Spinal cord (tissue), 10 donors: ENCODE results near the gene C22orf42. TPM values are rescaled to one million over a fixed set of nuclear protein-coding genes. Genes with fewer than 3 reads are reported as not detected.
"Not testable (repeated sequence)": the region's sequence is repeated elsewhere in the genome, so short reads cannot be mapped to it uniquely, and the experiment has no call there.

Experiments
- DNase-seq, 6 donors: peaks; one replicate each; pipeline versions ENCODE4 v3.0.0 to v3.0.0-alpha.2; 2013 to 2015; ENCODE audit warnings: low spot score in 6 of 6, low read depth in 4 of 6
- H3K27ac ChIP-seq: one replicate; pipeline ENCODE4 v1.5.1; 2013; ENCODE audit warnings: low read depth, low read length, control low read depth
- H3K27me3 ChIP-seq: one replicate; pipeline ENCODE4 v1.6.1; 2013; ENCODE audit warnings: low read length; ENCODE audit not compliant: control insufficient read depth, insufficient read depth
- H3K36me3 ChIP-seq: one replicate; pipeline ENCODE4 v1.6.1; 2013; ENCODE audit warnings: low read length; ENCODE audit not compliant: control insufficient read depth, insufficient read depth
- H3K4me1 ChIP-seq: one replicate; pipeline ENCODE4 v1.6.1; 2013; ENCODE audit warnings: low read length; ENCODE audit not compliant: control insufficient read depth, insufficient read depth
- H3K4me3 ChIP-seq: one replicate; pipeline ENCODE4 v1.5.1; 2013; ENCODE audit warnings: low read depth, low read length, control low read depth
- H3K9me3 ChIP-seq: one replicate; pipeline ENCODE4 v1.6.1; 2013; ENCODE audit warnings: low read length; ENCODE audit not compliant: control insufficient read depth, insufficient read depth
- WGBS: methylation state at CpG from one replicate; pipeline ENCODE4 v1.1.5; 2013; ENCODE audit warnings: missing lambda C conversion rate; ENCODE audit not compliant: insufficient coverage; 5-methylcytosine and 5-hydroxymethylcytosine counted together
- polyA plus RNA-seq, 2 donors: library from polyadenylated mRNA; unstranded; fragments of 120-200 nt; gene quantifications; one replicate each; pipeline ENCODE4 v1.2.1, GENCODE V29; 2013; ENCODE audit not compliant: insufficient read length in 2 of 2
- total RNA-seq, 2 donors: library from RNA; depleted of rRNA in 1 of 2; stranded (reverse); fragments of 120-200 nt in 1 of 2; fragments of >200 nt in 1 of 2; gene quantifications; one replicate each; pipeline versions ENCODE4 v1.2.3 to v1.2.4, GENCODE V29; 2013 to 2014
- donor health status: healthy.

The C22orf42 gene
- total and polyA plus RNA-seq, 4 donors = 1.8 to 5.8 (median 3.4) TPM

DNA sequence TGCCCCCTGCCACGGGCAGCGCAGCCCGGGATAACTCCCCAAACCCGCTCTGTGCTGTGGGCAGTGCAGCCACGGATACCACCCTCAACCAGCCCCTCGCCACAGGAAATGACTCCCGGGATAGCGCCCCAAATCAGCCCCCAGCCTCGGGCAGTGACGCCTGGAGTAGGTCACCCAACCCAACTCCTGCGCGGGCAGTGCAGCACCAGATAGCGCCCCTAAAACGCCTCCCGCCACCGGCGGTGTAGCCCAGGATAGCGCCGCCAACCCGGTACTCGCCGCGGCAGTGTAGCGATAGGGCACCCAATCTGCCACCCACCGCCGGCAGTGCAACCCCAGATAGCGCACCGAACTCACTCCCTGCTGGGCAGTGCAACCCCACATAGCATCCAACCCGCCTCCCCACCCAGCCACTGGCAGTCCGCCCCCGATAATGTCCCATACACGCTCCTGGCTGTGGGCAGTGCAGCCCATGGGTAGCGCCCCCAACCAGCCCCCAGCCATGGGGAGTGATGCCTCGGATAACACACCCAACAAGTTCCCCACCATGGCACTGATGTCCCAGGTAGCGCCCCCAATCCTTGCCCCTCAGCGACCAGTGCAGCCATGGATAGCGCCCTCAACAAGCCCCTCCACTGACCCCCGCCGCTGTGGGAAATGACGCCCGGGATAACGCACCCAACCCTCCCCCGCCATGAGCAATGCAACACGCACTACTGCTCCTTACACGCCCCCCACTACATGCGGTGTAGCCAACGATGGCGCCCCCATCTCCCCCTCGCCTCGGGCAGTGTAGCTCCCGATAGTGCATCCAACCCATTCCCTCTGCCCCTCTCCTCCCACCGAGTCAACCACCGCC is 44.3 kb upstream of the C22orf42 start:
- Histone ChIP-seq H3K4me3 (peak overlapping the region; percentile 21), H3K9me3 (no peaks in the 10 kb centered on the region), H3K4me1 (peaks cover 51% of the 10 kb centered on the region), H3K27ac (no peak overlapping the region), H3K27me3 (peaks cover 18% of the 10 kb centered on the region), H3K36me3 (no peaks in the 10 kb centered on the region)
- DNase-seq = peak in 1 of 6 donors; percentile 35
- WGBS = 33% methylated on average over 52 of the region's 53 CpGs

DNA sequence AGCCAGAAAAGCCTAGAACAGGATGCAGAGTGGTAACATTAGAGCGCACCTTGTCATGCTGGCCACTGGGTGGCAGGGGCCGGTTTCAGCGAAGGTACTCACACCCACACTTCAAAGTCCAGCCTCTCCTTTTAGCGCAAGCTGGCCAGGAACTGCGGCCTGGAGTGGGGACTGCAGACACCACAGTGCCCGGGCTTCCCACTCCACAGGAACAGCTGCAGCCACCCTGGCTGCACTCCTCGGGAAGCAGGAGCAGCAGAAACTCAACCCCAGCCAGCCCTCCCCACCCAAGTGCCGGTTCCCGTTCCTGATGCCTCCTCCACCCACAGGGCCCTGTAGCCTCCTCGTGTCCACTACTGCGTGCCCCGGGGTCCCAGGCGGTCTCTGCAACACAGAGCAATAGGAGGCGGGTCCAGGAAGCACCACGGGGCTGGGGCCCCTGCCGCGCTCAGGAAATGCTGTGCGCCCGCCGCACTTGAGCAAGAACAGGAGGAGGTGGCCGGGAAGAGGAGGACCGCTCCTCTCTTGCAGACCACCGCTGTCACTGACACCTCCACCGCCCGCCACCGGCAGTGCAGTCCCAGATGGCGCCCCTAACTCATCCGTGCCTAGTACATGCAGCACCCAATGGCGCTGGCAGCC is 43.6 kb upstream of the C22orf42 start:
- 11% methylated on average over 28 of the region's 29 CpGs for WGBS
- peak overlapping the region; percentile 2 for H3K4me3 ChIP-seq
- H3K4me1 ChIP-seq = peaks cover 51% of the 10 kb centered on the region
- H3K36me3 ChIP-seq = no peaks in the 10 kb centered on the region
- H3K9me3 ChIP-seq = no peaks in the 10 kb centered on the region
- peak in 4 of 6 donors; percentile 13 to 91 (median 45) for DNase-seq
- peaks cover 18% of the 10 kb centered on the region for H3K27me3 ChIP-seq
- no peak overlapping the region for H3K27ac ChIP-seq

DNA sequence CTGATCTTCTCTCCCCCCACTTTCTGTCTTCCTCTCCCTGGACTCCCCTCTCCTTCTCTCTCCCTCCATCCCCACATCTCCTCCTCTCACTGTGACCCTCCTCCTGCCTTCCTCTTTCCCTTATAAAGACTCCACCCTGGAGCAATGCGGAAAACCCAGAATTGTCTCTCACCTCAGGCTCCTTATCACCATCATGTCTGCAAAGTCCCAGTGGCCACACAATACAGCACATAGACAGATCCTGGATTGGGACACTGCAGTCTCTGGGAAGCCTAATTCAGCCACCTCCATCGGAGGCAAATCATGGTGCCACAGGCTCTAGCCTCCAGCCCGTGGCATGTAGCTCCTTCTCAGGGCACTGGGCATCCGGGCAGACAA is 43.0 kb upstream of the C22orf42 start:
- peaks cover 49% of the 10 kb centered on the region for H3K4me1 ChIP-seq
- H3K4me3 ChIP-seq = peak overlapping the region; percentile 2
- WGBS = 42% methylated on average over 4 of the region's 4 CpGs
- H3K9me3 ChIP-seq = no peaks in the 10 kb centered on the region
- H3K36me3 ChIP-seq = no peaks in the 10 kb centered on the region
- no peak overlapping the region for H3K27ac ChIP-seq
- H3K27me3 ChIP-seq = peaks cover 18% of the 10 kb centered on the region
- DNase-seq = no peak

DNA sequence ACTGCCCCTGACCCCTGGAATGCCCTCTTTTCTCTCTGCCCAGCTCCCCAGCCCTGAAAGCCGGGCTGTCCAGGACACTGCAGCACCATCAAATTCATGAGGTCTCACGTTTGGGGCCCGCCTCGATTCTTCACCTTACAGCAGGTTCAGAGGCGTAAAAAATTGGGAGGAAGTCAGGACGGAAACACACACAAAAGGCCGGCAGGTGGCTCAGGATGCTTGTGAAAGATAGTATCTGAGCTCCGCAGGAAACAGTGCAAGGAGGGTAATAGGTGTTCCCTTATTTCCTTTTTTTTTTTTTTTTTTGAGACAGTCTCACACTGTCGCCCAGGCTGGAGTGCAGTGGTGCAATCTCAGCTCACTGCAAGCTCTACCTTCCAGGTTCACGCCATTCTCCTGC is 41.6 kb upstream of the C22orf42 start:
- Histone ChIP-seq H3K4me3 (no peak overlapping the region), H3K9me3 (no peaks in the 10 kb centered on the region), H3K4me1 (peaks cover 38% of the 10 kb centered on the region), H3K36me3 (no peaks in the 10 kb centered on the region), H3K27ac (no peak overlapping the region), H3K27me3 (peaks cover 18% of the 10 kb centered on the region)
- no peak for DNase-seq
- 79% methylated on average over 4 of the region's 10 CpGs for WGBS

DNA sequence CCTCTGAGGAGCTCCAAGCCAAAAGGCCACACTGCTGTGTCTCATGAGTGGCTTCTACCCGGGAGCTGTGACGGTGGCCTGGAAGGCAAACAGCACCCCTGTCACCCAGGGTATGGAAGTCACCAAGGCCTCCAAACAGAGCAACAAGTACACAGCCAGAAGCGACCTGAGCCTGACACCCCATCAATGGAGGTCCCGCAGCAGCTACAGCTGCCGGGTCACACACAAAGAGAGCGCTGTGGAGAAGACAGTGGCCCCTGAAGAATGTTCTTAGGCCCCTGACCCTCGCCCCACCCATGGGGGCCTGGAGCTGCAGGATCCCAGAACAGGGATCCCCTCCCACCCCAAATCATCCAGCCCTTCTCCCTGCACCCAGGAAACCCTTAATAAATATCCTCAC is 40.9 kb upstream of the C22orf42 start:
- H3K4me3 ChIP-seq = no peak overlapping the region
- H3K27me3 ChIP-seq = peaks cover 18% of the 10 kb centered on the region
- no peaks in the 10 kb centered on the region for H3K9me3 ChIP-seq
- H3K36me3 ChIP-seq = no peaks in the 10 kb centered on the region
- peaks cover 32% of the 10 kb centered on the region for H3K4me1 ChIP-seq
- 73% methylated on average over 7 of the region's 7 CpGs for whole genome bisulfite sequencing
- H3K27ac ChIP-seq = no peak overlapping the region
- no peak for DNase-seq

DNA sequence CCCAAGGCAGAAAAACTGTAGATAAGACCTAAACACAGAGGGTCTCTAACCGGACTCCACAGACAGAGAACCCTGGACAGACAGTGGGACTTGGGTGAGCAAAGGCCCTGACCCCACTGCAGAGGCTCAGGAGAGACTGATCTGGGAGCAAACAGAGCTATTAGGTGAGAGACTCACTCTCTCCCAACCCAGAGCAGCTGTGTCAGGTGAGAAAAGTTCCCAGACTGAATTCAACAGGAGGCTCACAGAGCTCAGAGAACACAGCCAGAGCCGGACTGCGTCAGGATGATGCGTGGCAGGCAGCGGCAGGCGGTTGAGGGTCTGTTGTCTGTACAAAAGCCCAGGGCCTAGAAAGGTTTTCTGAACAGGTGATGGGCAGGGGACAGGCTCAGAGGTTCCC is 40.2 kb upstream of the C22orf42 start:
- Histone ChIP-seq H3K4me3 (no peak overlapping the region), H3K4me1 (peaks cover 26% of the 10 kb centered on the region), H3K27me3 (peaks cover 15% of the 10 kb centered on the region), H3K36me3 (no peaks in the 10 kb centered on the region), H3K9me3 (no peaks in the 10 kb centered on the region), H3K27ac (no peak overlapping the region)
- WGBS = 99% methylated on average over 6 of the region's 6 CpGs
- no peak for DNase-seq

DNA sequence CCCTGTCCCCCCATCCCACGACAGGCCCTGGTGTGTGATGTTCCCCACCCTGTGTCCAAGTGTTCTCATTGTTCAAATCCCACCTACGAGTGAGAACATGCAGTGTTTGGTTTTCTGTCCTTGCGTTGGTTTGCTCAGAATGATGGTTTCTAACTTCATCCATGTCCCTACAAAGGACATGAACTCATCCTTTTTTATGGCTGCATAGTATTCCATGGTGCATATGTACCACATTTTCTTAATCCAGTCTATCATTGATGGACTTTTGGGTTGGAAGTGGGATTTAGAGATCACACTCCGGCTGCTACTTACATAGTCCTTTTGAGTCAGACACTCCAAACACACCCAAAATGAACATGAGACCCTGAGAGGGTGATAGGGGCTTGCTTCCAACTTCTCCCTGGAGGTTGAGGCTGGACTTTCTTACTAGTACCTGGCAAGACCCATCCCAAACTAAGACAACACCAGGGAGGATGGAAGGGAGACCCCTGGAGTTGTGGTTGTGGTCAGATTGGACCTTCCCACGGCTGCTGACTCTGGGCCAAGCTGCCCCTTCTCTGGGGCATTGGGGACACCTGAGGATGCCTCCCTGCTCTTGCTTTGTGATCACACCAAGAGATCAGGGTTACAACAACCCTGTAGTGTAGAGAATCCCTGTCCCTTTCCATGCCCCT is 38.6 kb upstream of the C22orf42 start:
- not testable (repeated sequence) for H3K36me3 ChIP-seq, H3K4me3 ChIP-seq, H3K9me3 ChIP-seq, H3K4me1 ChIP-seq, DNase-seq, H3K27me3 ChIP-seq, H3K27ac ChIP-seq
- WGBS = no CpG with 5 or more reads among the region's 5 CpGs

DNA sequence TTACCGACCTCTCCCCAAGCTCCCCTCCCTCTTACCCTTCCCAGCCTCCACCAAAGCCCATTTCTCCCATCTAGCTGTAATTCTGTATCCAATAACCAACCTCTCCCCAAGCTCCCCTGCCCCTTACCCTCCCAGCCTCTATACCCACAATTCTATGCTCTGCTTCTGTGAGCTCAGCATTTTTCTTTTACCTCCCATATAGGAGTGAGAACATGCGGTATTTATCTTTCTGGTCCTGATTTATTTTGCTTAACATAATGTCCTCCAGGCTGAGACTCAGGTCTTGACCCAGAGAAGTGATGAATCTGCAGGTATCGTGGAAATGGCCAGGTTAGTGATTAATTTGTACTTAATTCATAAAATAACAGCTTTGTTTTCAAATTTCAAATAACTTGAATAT is 36.8 kb upstream of the C22orf42 start:
- not testable (repeated sequence) for H3K4me1 ChIP-seq, H3K27me3 ChIP-seq, H3K27ac ChIP-seq, H3K36me3 ChIP-seq, H3K9me3 ChIP-seq, H3K4me3 ChIP-seq, DNase-seq
- 63% methylated on average over 1 of the region's 3 CpGs for WGBS

DNA sequence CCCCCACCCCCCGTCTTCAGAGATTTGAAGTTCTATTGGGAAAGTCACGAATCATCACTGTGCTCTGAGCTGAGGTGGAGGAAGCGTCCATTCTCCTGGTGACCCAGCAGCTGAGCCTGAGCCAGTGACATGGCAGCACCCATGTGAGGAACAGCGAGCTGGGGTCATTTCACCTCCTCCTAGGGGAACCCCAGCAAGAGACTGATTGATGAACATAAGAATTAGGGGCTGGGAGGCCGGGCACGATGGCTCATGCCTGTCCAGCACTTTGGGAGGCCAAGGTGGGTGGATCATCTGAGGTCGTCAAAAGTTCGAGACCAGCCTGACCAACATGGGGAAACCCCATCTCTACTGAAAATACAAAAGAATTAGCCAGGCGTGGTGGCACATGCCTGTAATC is 34.2 kb upstream of the C22orf42 start:
- not testable (repeated sequence) for H3K27me3 ChIP-seq, H3K4me1 ChIP-seq, DNase-seq, H3K4me3 ChIP-seq, H3K9me3 ChIP-seq, H3K27ac ChIP-seq, H3K36me3 ChIP-seq
- 100% methylated on average over 1 of the region's 9 CpGs for WGBS
